Trophoblast cell (in vitro differentiated cells and primary cell): ENCODE data around the gene MIEF1.
A peak's percentile ranks its signal among the peaks of the same experiment; 100 is the strongest.

ENCODE experiments used
- DNase-seq, 2 donors: peaks; one replicate each; pipeline ENCODE4 v3.0.0-alpha.2; 2016
- H2AFZ ChIP-seq: 2 replicates; pipeline ENCODE4 v1.6.1; 2013; ENCODE audit warnings: low read length, moderate library complexity, mild to moderate bottlenecking; ENCODE audit not compliant: insufficient read depth, poor library complexity
- H2AK5ac ChIP-seq: 2 replicates; pipeline ENCODE4 v1.6.1; 2013; ENCODE audit warnings: mild to moderate bottlenecking, low read length
- H2BK120ac ChIP-seq: 2 replicates; pipeline ENCODE4 v1.6.1; 2013; ENCODE audit warnings: low read length, mild to moderate bottlenecking, moderate library complexity; ENCODE audit not compliant: insufficient read depth, poor library complexity
- H2BK12ac ChIP-seq: 2 replicates; pipeline ENCODE4 v1.6.1; 2013; ENCODE audit warnings: mild to moderate bottlenecking, low read length, moderate library complexity
- H2BK5ac ChIP-seq: 2 replicates; pipeline ENCODE4 v1.6.1; 2013; ENCODE audit warnings: low read length, low read depth, moderate library complexity, mild to moderate bottlenecking; ENCODE audit not compliant: poor library complexity
- H3K14ac ChIP-seq: 2 replicates; pipeline ENCODE4 v1.6.1; 2013; ENCODE audit warnings: mild to moderate bottlenecking, low read length
- H3K18ac ChIP-seq: 2 replicates; pipeline ENCODE4 v1.6.1; 2013; ENCODE audit warnings: mild to moderate bottlenecking, low read length
- H3K23ac ChIP-seq: 2 replicates; pipeline ENCODE4 v1.6.1; 2013; ENCODE audit warnings: low read length
- H3K27ac ChIP-seq: 2 replicates; pipeline ENCODE4 v1.5.1; 2013; ENCODE audit warnings: low read depth, mild to moderate bottlenecking, inconsistent platforms, low read length, moderate library complexity
- H3K27me3 ChIP-seq: 2 replicates; pipeline ENCODE4 v1.6.1; 2013; ENCODE audit warnings: inconsistent platforms, mild to moderate bottlenecking, low read length, moderate library complexity; ENCODE audit not compliant: insufficient read depth
- H3K36me3 ChIP-seq, 2 experiments: 1 replicate in 1 of 2; 2 replicates in 1 of 2; pipeline ENCODE4 v1.6.1; 2013; ENCODE audit warnings: low read length in 2 of 2, mild to moderate bottlenecking in 2 of 2, moderate library complexity in 1 of 2; ENCODE audit not compliant: insufficient read depth in 2 of 2, control insufficient read depth in 1 of 2
- H3K4ac ChIP-seq: 2 replicates; pipeline ENCODE4 v1.6.1; 2013; ENCODE audit warnings: low read depth, mild to moderate bottlenecking, low read length, moderate library complexity
- H3K4me1 ChIP-seq, 2 experiments: 1 replicate in 1 of 2; 2 replicates in 1 of 2; pipeline ENCODE4 v1.6.1; 2013; ENCODE audit warnings: low read length in 2 of 2, mild to moderate bottlenecking in 2 of 2, moderate library complexity in 1 of 2; ENCODE audit not compliant: insufficient read depth in 2 of 2, control insufficient read depth in 1 of 2
- H3K4me2 ChIP-seq: 2 replicates; pipeline ENCODE4 v1.6.1; 2013; ENCODE audit warnings: inconsistent platforms, mild to moderate bottlenecking, low read length, moderate library complexity
- H3K4me3 ChIP-seq: 2 replicates; pipeline ENCODE4 v1.5.1; 2013; ENCODE audit warnings: mild to moderate bottlenecking, low read depth, low read length, inconsistent platforms
- H3K79me1 ChIP-seq: one replicate; pipeline ENCODE4 v1.6.1; 2013; ENCODE audit warnings: low read length
- H3K79me2 ChIP-seq: 2 replicates; pipeline ENCODE4 v1.6.1; 2013; ENCODE audit warnings: low read length, mild to moderate bottlenecking; ENCODE audit not compliant: control insufficient read depth, insufficient read depth, poor library complexity
- H3K9ac ChIP-seq: 2 replicates; pipeline ENCODE4 v1.6.1; 2013; ENCODE audit warnings: mild to moderate bottlenecking, low read length
- H3K9me3 ChIP-seq: 2 replicates; pipeline ENCODE4 v1.6.1; 2013; ENCODE audit warnings: low read depth, mild to moderate bottlenecking, control low read depth, inconsistent platforms, low read length; ENCODE audit not compliant: insufficient read depth
- H4K12ac ChIP-seq: 2 replicates; pipeline ENCODE4 v1.6.1; 2013; ENCODE audit warnings: low read depth, mild to moderate bottlenecking, low read length, moderate library complexity
- H4K8ac ChIP-seq: 2 replicates; pipeline ENCODE4 v1.6.1; 2013; ENCODE audit warnings: low read depth, mild to moderate bottlenecking, low read length, moderate library complexity
- H4K91ac ChIP-seq: one replicate; pipeline ENCODE4 v1.6.1; 2013; ENCODE audit warnings: low read depth, mild to moderate bottlenecking, low read length, moderate library complexity
- WGBS: extraction: QIAGEN DNeasy Blood & Tissue Kit; methylation state at CpG from one replicate; pipeline ENCODE4 v1.1.7; 2013; ENCODE audit warnings: missing lambda C conversion rate; ENCODE audit not compliant: insufficient read length, insufficient coverage; ENCODE audit errors: extremely low coverage; 5-methylcytosine and 5-hydroxymethylcytosine counted together

MIEF1 gene

GRCh38 chr22:39475902-39476301 is 26.2 kb upstream of the MIEF1 start:
- H3K9ac ChIP-seq: no peak overlapping the region
- no peak overlapping the region for H3K27ac ChIP-seq
- H3K4me3 ChIP-seq: no peak overlapping the region
- no peak overlapping the region for H3K14ac ChIP-seq
- no CpG with 5 or more reads among the region's 3 CpGs for WGBS
- no peak overlapping the region for H2BK5ac ChIP-seq
- H3K79me2 ChIP-seq: peaks cover 14% of the 10 kb centered on the region
- peaks cover 8 to 14% of the 10 kb centered on the region in 2 experiments for H3K36me3 ChIP-seq
- no peak overlapping the region for H3K4me2 ChIP-seq
- H3K27me3 ChIP-seq: no peaks in the 10 kb centered on the region
- no peak overlapping the region for H3K18ac ChIP-seq
- peak; percentile 70 to 90 for DNase-seq
- no peak overlapping the region for H4K12ac ChIP-seq
- H4K8ac ChIP-seq: no peak overlapping the region
- peaks cover 40 to 42% of the 10 kb centered on the region in 2 experiments for H3K4me1 ChIP-seq
- H3K79me1 ChIP-seq: peaks cover 35% of the 10 kb centered on the region
- H2BK120ac ChIP-seq: no peak overlapping the region
- no peaks in the 10 kb centered on the region for H3K9me3 ChIP-seq
- peak overlapping the region; percentile 21 for H4K91ac ChIP-seq
- no peak overlapping the region for H2AK5ac ChIP-seq
- H3K23ac ChIP-seq: no peak overlapping the region
- no peak overlapping the region for H2AFZ ChIP-seq
- no peak overlapping the region for H2BK12ac ChIP-seq
- H3K4ac ChIP-seq: no peak overlapping the region

- Histone ChIP-seq H4K91ac (no peak overlapping the region), H3K27ac (no peak overlapping the region), H3K4me2 (no peak overlapping the region), H3K18ac (peak overlapping the region; percentile 17), H3K4me1 (peaks cover 34% of the 10 kb centered on the region in 2 experiments), H3K27me3 (no peaks in the 10 kb centered on the region), H4K12ac (no peak overlapping the region), H3K9ac (no peak overlapping the region), H3K36me3 (peaks cover 8 to 17% of the 10 kb centered on the region in 2 experiments), H3K23ac (no peak overlapping the region), H2BK5ac (no peak overlapping the region), H3K14ac (no peak overlapping the region), H2AK5ac (no peak overlapping the region), H3K9me3 (no peaks in the 10 kb centered on the region), H3K79me1 (peaks cover 30% of the 10 kb centered on the region), H3K4ac (no peak overlapping the region), H3K79me2 (peaks cover 12% of the 10 kb centered on the region), H2AFZ (no peak overlapping the region), H3K4me3 (no peak overlapping the region), H2BK12ac (no peak overlapping the region), H4K8ac (no peak overlapping the region), H2BK120ac (no peak overlapping the region)
- no CpG with 5 or more reads among the region's 13 CpGs for WGBS
- DNase-seq: no peak
Measured at GRCh38 chr22:39476664-39477063, 25.4 kb upstream of the MIEF1 start.

- Histone ChIP-seq H3K9ac (no peak overlapping the region), H3K27ac (no peak overlapping the region), H3K4me1 (peaks cover 26% of the 10 kb centered on the region in 2 experiments), H3K27me3 (no peaks in the 10 kb centered on the region), H3K23ac (no peak overlapping the region), H3K36me3 (peaks cover 8 to 17% of the 10 kb centered on the region in 2 experiments), H3K4me2 (no peak overlapping the region), H3K79me2 (peaks cover 10% of the 10 kb centered on the region), H2BK12ac (no peak overlapping the region), H3K4ac (no peak overlapping the region), H3K14ac (no peak overlapping the region), H4K12ac (no peak overlapping the region), H2BK120ac (no peak overlapping the region), H3K4me3 (no peak overlapping the region), H3K79me1 (peaks cover 23% of the 10 kb centered on the region), H4K8ac (no peak overlapping the region), H3K9me3 (no peaks in the 10 kb centered on the region), H2AFZ (no peak overlapping the region), H2BK5ac (no peak overlapping the region), H3K18ac (peak overlapping the region; percentile 14), H2AK5ac (no peak overlapping the region), H4K91ac (no peak overlapping the region)
- no peak for DNase-seq
- no CpG with 5 or more reads among the region's 9 CpGs for WGBS
Measured at GRCh38 chr22:39477542-39477941, 24.5 kb upstream of the MIEF1 start.

- Histone ChIP-seq H3K9me3 (no peaks in the 10 kb centered on the region), H3K4me1 (peaks cover 17% of the 10 kb centered on the region in 2 experiments), H4K12ac (no peak overlapping the region), H3K79me2 (peaks cover 6% of the 10 kb centered on the region), H2BK5ac (no peak overlapping the region), H3K14ac (no peak overlapping the region), H3K23ac (no peak overlapping the region), H3K4me2 (no peak overlapping the region), H3K27me3 (no peaks in the 10 kb centered on the region), H2AK5ac (no peak overlapping the region), H4K91ac (no peak overlapping the region), H3K36me3 (peaks cover 11 to 17% of the 10 kb centered on the region in 2 experiments), H3K9ac (no peak overlapping the region), H3K18ac (no peak overlapping the region), H3K27ac (no peak overlapping the region), H3K4ac (no peak overlapping the region), H2BK120ac (no peak overlapping the region), H4K8ac (no peak overlapping the region), H3K4me3 (no peak overlapping the region), H3K79me1 (peaks cover 16% of the 10 kb centered on the region), H2AFZ (no peak overlapping the region), H2BK12ac (no peak overlapping the region)
- WGBS: no CpG with 5 or more reads among the region's 9 CpGs
- DNase-seq: peak; percentile 18 to 65
Measured at GRCh38 chr22:39478441-39478850, 23.6 kb upstream of the MIEF1 start.
